ENCODE results near the gene HSPA4.

GRCh38 chr5:133035224-133035623, 16.6 kb upstream of the HSPA4 start:
- no peak for TF ChIP-seq CTCF (optimal IDR thresholded peaks at IDR 0.05 in 1 of 3, IDR thresholded peaks at IDR 0.05 in 1 of 3, conservative IDR thresholded peaks at IDR 0.05 in 1 of 3; ENCODE audit: extremely low read depth in 1 of 3, insufficient read depth in 2 of 3, low read length in 3 of 3)
- TF ChIP-seq EZH2 (IDR thresholded peaks at IDR 0.05; ENCODE audit: low read length): no peak
